Measurements from ENCODE around the gene FBXO10. TPM values are rescaled to one million over a fixed set of nuclear protein-coding genes. Genes with fewer than 3 reads are reported as not detected.

The FBXO10 gene
- total and polyA plus RNA-seq, 2 of the 4 experiments (the other 2 are of a cell fraction): 6.6 to 6.7 TPM

DNA sequence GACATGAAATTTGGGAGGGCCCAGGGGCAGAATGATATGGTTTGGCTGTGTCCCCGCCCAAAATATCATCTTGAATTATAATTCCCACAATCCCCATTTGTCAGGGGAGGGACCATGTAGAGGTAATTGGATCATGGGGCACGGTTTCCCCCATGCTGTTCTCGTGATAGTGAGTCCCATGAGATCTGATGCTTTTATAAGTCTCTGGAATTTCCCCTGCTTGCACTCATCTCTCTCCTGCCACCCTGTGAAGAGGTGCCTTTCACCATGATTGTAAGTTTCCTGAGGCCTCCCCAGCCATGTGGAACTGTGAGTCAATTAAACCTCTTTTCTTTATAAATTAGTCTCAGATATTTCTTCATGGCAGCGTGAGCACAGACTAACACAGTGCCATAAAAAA lies 11.3 kb downstream of the FBXO10 start (continued):
- TF ChIP-seq RFX5 (IDR thresholded peaks at IDR 0.05; ENCODE audit: low read depth, low read length): no peak
- no peak for TF ChIP-seq SMC3 (IDR thresholded peaks at IDR 0.05; ENCODE audit: low read depth, low read length)
- TF ChIP-seq BHLHE40 (IDR thresholded peaks at IDR 0.05; ENCODE audit: low read depth, low read length): no peak
- no peak for TF ChIP-seq NFE2L2 (IDR thresholded peaks at IDR 0.05; ENCODE audit: low read depth, low read length)

GRCh38 chr9:37563806-37564513 lies 12.2 kb downstream of the FBXO10 start:
- no peak overlapping the region for H2BK20ac ChIP-seq (ENCODE audit: low read depth, low read length)
- H3K14ac ChIP-seq (replicated peaks; ENCODE audit: low read depth, low read length): no peak overlapping the region
- H2BK120ac ChIP-seq (ENCODE audit: low read depth, low read length): no peak overlapping the region
- no peak overlapping the region for H3K4ac ChIP-seq (ENCODE audit: low read depth, low read length)
- H2BK5ac ChIP-seq (ENCODE audit: low read depth, low read length, poor library complexity, severe bottlenecking): no peak overlapping the region
- no peak overlapping the region for H3K4me2 ChIP-seq (ENCODE audit: low read depth, low read length)
- WGBS, 2 experiments (ENCODE audit: extremely low coverage in 2 of 2, insufficient read length in 1 of 2): 72% methylated on average over 3 of the region's 3 CpGs; no CpG with 5 or more reads in 1 of the 2 experiments
- no peak overlapping the region for H3K18ac ChIP-seq (ENCODE audit: low read depth, low read length)
- H2AFZ ChIP-seq (replicated peaks; ENCODE audit: low read length, poor library complexity): no peak overlapping the region
- no peak overlapping the region for H2AK5ac ChIP-seq (ENCODE audit: low read depth, low read length)
- no peak overlapping the region for H3K4me3 ChIP-seq (ENCODE audit: insufficient read depth, low read depth, low read length)
- peaks cover 2% of the 10 kb centered on the region for H3K36me3 ChIP-seq (ENCODE audit: control insufficient read depth, insufficient read depth, low read length)
- no peak overlapping the region for H4K8ac ChIP-seq (ENCODE audit: low read depth in 2 of 2, low read length in 2 of 2)
- no peak overlapping the region for H2AK9ac ChIP-seq (replicated peaks; ENCODE audit: low read depth, low read length, poor library complexity)
- CTCF ChIA-PET: no interaction called here
- ATAC-seq (ENCODE audit: low read depth) (no peak), DNase-seq (no peak)
- no peak overlapping the region for H3K27ac ChIP-seq (ENCODE audit: insufficient read depth, low read length)
- H4K20me1 ChIP-seq (ENCODE audit: insufficient read depth, low read length): no peaks in the 10 kb centered on the region; the same call in 1 of the 2 replicates
- H3K23ac ChIP-seq (ENCODE audit: low read depth, low read length): no peak overlapping the region
- intact Hi-C loops (cut with micrococcal nuclease): no loop called here
- H3K56ac ChIP-seq (ENCODE audit: extremely low read depth, insufficient read depth, low read length): no peak overlapping the region
- no peaks in the 10 kb centered on the region for H3K27me3 ChIP-seq (ENCODE audit: control insufficient read depth, insufficient read depth, low read length)
- POLR2A ChIA-PET (ENCODE audit: unreplicated experiment): no interaction called here
- H3K9ac ChIP-seq (ENCODE audit: low read depth, low read length): no peak overlapping the region
- H3K79me1 ChIP-seq (ENCODE audit: low read depth in 1 of 2, low read length in 2 of 2): peaks cover 20 to 43% of the 10 kb centered on the region in 2 experiments
- H3K4me1 ChIP-seq (ENCODE audit: control insufficient read depth, insufficient read depth, low read length): no peaks in the 10 kb centered on the region
- H3K9me3 ChIP-seq (ENCODE audit: control insufficient read depth, insufficient read depth, low read length): no peaks in the 10 kb centered on the region
- H4K5ac ChIP-seq (ENCODE audit: low read depth, low read length): no peak overlapping the region
- no peak overlapping the region for H4K91ac ChIP-seq (ENCODE audit: insufficient read depth, low read depth, low read length)
- H2BK15ac ChIP-seq (ENCODE audit: low read depth, low read length): no peak overlapping the region
- peaks cover 6% of the 10 kb centered on the region; the same call in 1 of the 2 replicates for H3K9me1 ChIP-seq (ENCODE audit: insufficient read depth, low read length)
- in situ Hi-C loops (cut with MboI; ENCODE audit: low sequenced_read_pairs): no loop called here
- dilution Hi-C loops (cut with HindIII; ENCODE audit: low sequenced_read_pairs, unreplicated experiment): no loop called here
- no TSS peak for BruUV-seq (replicated peaks)
- no peak for TF ChIP-seq SMC3 (IDR thresholded peaks at IDR 0.05; ENCODE audit: low read depth, low read length)
- TF ChIP-seq RAD21 (IDR thresholded peaks at IDR 0.05; ENCODE audit: low read length): no peak
- TF ChIP-seq FOS (IDR thresholded peaks at IDR 0.05; ENCODE audit: low read depth, low read length): no peak
- no peak for TF ChIP-seq RFX5 (IDR thresholded peaks at IDR 0.05; ENCODE audit: low read depth, low read length)
- TF ChIP-seq CTCF (conservative IDR thresholded peaks at IDR 0.05; ENCODE audit: low read depth, low read length): no peak
- TF ChIP-seq CEBPB (IDR thresholded peaks at IDR 0.05; ENCODE audit: low read depth, low read length): no peak
- no peak for TF ChIP-seq RCOR1 (IDR thresholded peaks at IDR 0.05; ENCODE audit: insufficient replicate concordance, low read length)
- TF ChIP-seq NFE2L2 (IDR thresholded peaks at IDR 0.05; ENCODE audit: low read depth, low read length): no peak
- TF ChIP-seq, protein P1, sequence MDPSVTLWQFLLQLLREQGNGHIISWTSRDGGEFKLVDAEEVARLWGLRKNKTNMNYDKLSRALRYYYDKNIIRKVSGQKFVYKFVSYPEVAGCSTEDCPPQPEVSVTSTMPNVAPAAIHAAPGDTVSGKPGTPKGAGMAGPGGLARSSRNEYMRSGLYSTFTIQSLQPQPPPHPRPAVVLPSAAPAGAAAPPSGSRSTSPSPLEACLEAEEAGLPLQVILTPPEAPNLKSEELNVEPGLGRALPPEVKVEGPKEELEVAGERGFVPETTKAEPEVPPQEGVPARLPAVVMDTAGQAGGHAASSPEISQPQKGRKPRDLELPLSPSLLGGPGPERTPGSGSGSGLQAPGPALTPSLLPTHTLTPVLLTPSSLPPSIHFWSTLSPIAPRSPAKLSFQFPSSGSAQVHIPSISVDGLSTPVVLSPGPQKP (IDR thresholded peaks at IDR 0.05; ENCODE audit: borderline replicate concordance, low read depth, low read length): no peak
- TF ChIP-seq MXI1 (IDR thresholded peaks at IDR 0.05; ENCODE audit: borderline replicate concordance, low read depth, low read length): no peak
- no peak for TF ChIP-seq MAZ (IDR thresholded peaks at IDR 0.05; ENCODE audit: borderline replicate concordance, low read depth, low read length)
- TF ChIP-seq POLR2A (IDR thresholded peaks at IDR 0.05; ENCODE audit: low read depth, low read length): no peak
- no peak for TF ChIP-seq MAFK (IDR thresholded peaks at IDR 0.05; ENCODE audit: low read depth, low read length)
- no peak for TF ChIP-seq BHLHE40 (IDR thresholded peaks at IDR 0.05; ENCODE audit: low read depth, low read length)

Measured in IMR-90 (cell line).